ENCODE data around the gene TFDP2. TPM values are rescaled to one million over a fixed set of nuclear protein-coding genes. Genes with fewer than 3 reads are reported as not detected.

The TFDP2 gene
- total and polyA plus RNA-seq, 11 donors: 18.3 to 80.9 (median 52.2) TPM

- H3K36me3 ChIP-seq: peaks cover 0 to 61% (median 53%) of the 10 kb centered on the region in 9 donors
- H3K4me1 ChIP-seq: peaks cover 0 to 5% (median 0%) of the 10 kb centered on the region in 12 donors
- H3K4me3 ChIP-seq: no peak overlapping the region
- H3K27me3 ChIP-seq: no peaks in the 10 kb centered on the region
- H3K27ac ChIP-seq: no peak overlapping the region
- ATAC-seq (no peak), DNase-seq (no peak)
- TF ChIP-seq POLR2A (IDR thresholded peaks at IDR 0.05) (no peak), CTCF (IDR thresholded peaks at IDR 0.05) (no peak)
- H3K9me3 ChIP-seq: no peaks in the 10 kb centered on the region
- intact Hi-C loops (cut with DNase I): no loop called here
These were observed 239.9 kb downstream of the TFDP2 start for GRCh38 chr3:141909408-141909807.

- no peak overlapping the region for H3K4me3 ChIP-seq
- H3K36me3 ChIP-seq: peaks cover 0 to 65% (median 39%) of the 10 kb centered on the region in 9 donors
- no peak for TF ChIP-seq CTCF (IDR thresholded peaks at IDR 0.05)
- H3K27ac ChIP-seq: no peak overlapping the region
- DNase-seq (no peak), ATAC-seq (no peak)
- no peaks in the 10 kb centered on the region for H3K27me3 ChIP-seq
- peaks cover 0 to 5% (median 0%) of the 10 kb centered on the region in 12 donors for H3K4me1 ChIP-seq
- H3K9me3 ChIP-seq: peaks cover 0 to 5% (median 0%) of the 10 kb centered on the region in 12 donors
- intact Hi-C loops (cut with DNase I): no loop called here
- 84 to 97% (median 94%) methylated on average over 2 of the region's 2 CpGs for WGBS, 4 donors
These were observed 244.2 kb downstream of the TFDP2 start for GRCh38 chr3:141905129-141905528.

GRCh38 chr3:141904203-141904602 is 245.1 kb downstream of the TFDP2 start:
- WGBS, 4 donors: 81 to 94% (median 92%) methylated on average over 4 of the region's 4 CpGs
- intact Hi-C loops (cut with DNase I): no loop called here

GRCh38 chr3:141901914-141902313 is 247.4 kb downstream of the TFDP2 start:
- intact Hi-C loops (cut with DNase I): no loop called here
- Histone ChIP-seq H3K9me3 (peaks cover 0 to 9% (median 0%) of the 10 kb centered on the region in 12 donors), H3K4me1 (peaks cover 0 to 5% (median 0%) of the 10 kb centered on the region in 12 donors), H3K4me3 (no peak overlapping the region), H3K36me3 (peaks cover 0 to 35% (median 8%) of the 10 kb centered on the region in 9 donors), H3K27ac (no peak overlapping the region), H3K27me3 (no peaks in the 10 kb centered on the region)
- TF ChIP-seq POLR2A (IDR thresholded peaks at IDR 0.05) (no peak), CTCF (IDR thresholded peaks at IDR 0.05) (no peak)
- ATAC-seq: no peak
- no peak for DNase-seq
- 79 to 84% (median 81%) methylated on average over 2 of the region's 2 CpGs for WGBS, 4 donors

More at GRCh38 chr3:141904203-141904602, 245.1 kb downstream of the TFDP2 start:
- Histone ChIP-seq H3K27ac (no peak overlapping the region), H3K4me1 (peaks cover 0 to 5% (median 0%) of the 10 kb centered on the region in 12 donors), H3K36me3 (peaks cover 0 to 56% (median 31%) of the 10 kb centered on the region in 9 donors), H3K27me3 (no peaks in the 10 kb centered on the region), H3K4me3 (no peak overlapping the region), H3K9me3 (peaks cover 0 to 9% (median 0%) of the 10 kb centered on the region in 12 donors)
- ATAC-seq (no peak), DNase-seq (no peak)
- TF ChIP-seq POLR2A (IDR thresholded peaks at IDR 0.05): no peak
- no peak for TF ChIP-seq CTCF (IDR thresholded peaks at IDR 0.05)
